Measurements from ENCODE around the gene ZBTB8A.

- TF ChIP-seq CTCF (IDR thresholded peaks at IDR 0.05) (no peak), POLR2A (IDR thresholded peaks at IDR 0.05) (no peak)
These were observed 83.0 kb downstream of the ZBTB8A start for GRCh38 chr1:32622205-32622604.
